Activated CD8-positive, alpha-beta memory T cell treated with anti-CD3 and anti-CD28 coated beads, Interleukin-2, amount 10 ng/mL, durations not matched to agents 7 days and 5 days (primary cell): Measurements from ENCODE around the gene MCM9. TPM values are rescaled to one million over a fixed set of nuclear protein-coding genes. Genes with fewer than 3 reads are reported as not detected.

ENCODE experiments used
- ATAC-seq: fragments of 150-1000 bp; cut with Tn5 transposase; one replicate; pipeline ENCODE4 v1.10.0; 2021; ENCODE audit warnings: moderate library complexity
- CTCF ChIA-PET: fragments of 350-600 bp; sonication (Branson Sonifier 250); formaldehyde crosslinking; loops from one replicate; lab custom pipeline; 2021; ENCODE audit warnings: antibody characterized with exemption; lab: Charles Lee
- DNase-seq: peaks from one replicate; pipeline ENCODE4 v3.0.0-alpha.2; 2020
- H3K27ac Mint-ChIP-seq: one replicate; pipeline ENCODE4 v1.8.0; 2021; ENCODE audit warnings: mild to moderate bottlenecking, mixed read lengths
- H3K27me3 Mint-ChIP-seq: one replicate; pipeline ENCODE4 v1.8.0; 2021; ENCODE audit warnings: mixed read lengths
- H3K36me3 Mint-ChIP-seq: one replicate; pipeline ENCODE4 v1.8.0; 2021; ENCODE audit warnings: mild to moderate bottlenecking, mixed read lengths
- H3K4me1 Mint-ChIP-seq: one replicate; pipeline ENCODE4 v1.8.0; 2021; ENCODE audit warnings: mixed read lengths
- H3K4me3 Mint-ChIP-seq: one replicate; pipeline ENCODE4 v1.8.0; 2021; ENCODE audit warnings: mild to moderate bottlenecking, moderate library complexity, mixed read lengths
- H3K9me3 Mint-ChIP-seq: one replicate; pipeline ENCODE4 v1.8.0; 2022; ENCODE audit warnings: low read depth, mixed read lengths
- total RNA-seq, 2 experiments: library from RNA; stranded (reverse); gene quantifications; one replicate each; pipeline ENCODE4 v1.2.3, GENCODE V29; 2021

The MCM9 gene
- total RNA-seq, 2 experiments from 2014 or later: 19.7 to 25.5 TPM

- H3K4me3 Mint-ChIP-seq: no peak overlapping the region
- DNase-seq (no peak), ATAC-seq (no peak)
- CTCF ChIA-PET: interaction anchor here (0.8 to 2.8 kb wide), 3 partner anchors 10 to 15 kb away, joined by 3 to 11 read pairs (median 3); no protein-coding TSS in a partner anchor
- no peak overlapping the region for H3K27ac Mint-ChIP-seq
- H3K9me3 Mint-ChIP-seq: peaks cover 6% of the 10 kb centered on the region
- H3K36me3 Mint-ChIP-seq: peaks cover 7% of the 10 kb centered on the region
- H3K4me1 Mint-ChIP-seq: peaks cover 15% of the 10 kb centered on the region
- no peaks in the 10 kb centered on the region for H3K27me3 Mint-ChIP-seq
Measured at GRCh38 chr6:118789954-118790353, 145.0 kb downstream of the MCM9 start.

GRCh38 chr6:118789419-118789818, 145.5 kb downstream of the MCM9 start:
- H3K9me3 Mint-ChIP-seq: peaks cover 6% of the 10 kb centered on the region
- ATAC-seq (no peak), DNase-seq (no peak)
- no peak overlapping the region for H3K27ac Mint-ChIP-seq
- CTCF ChIA-PET: interaction anchor here (0.8 to 1.6 kb wide), 3 partner anchors 10 to 224 kb away, joined by 3 read pairs; no protein-coding TSS in a partner anchor
- H3K27me3 Mint-ChIP-seq: no peaks in the 10 kb centered on the region
- peaks cover 15% of the 10 kb centered on the region for H3K4me1 Mint-ChIP-seq
- no peak overlapping the region for H3K4me3 Mint-ChIP-seq
- H3K36me3 Mint-ChIP-seq: peaks cover 7% of the 10 kb centered on the region

DNA sequence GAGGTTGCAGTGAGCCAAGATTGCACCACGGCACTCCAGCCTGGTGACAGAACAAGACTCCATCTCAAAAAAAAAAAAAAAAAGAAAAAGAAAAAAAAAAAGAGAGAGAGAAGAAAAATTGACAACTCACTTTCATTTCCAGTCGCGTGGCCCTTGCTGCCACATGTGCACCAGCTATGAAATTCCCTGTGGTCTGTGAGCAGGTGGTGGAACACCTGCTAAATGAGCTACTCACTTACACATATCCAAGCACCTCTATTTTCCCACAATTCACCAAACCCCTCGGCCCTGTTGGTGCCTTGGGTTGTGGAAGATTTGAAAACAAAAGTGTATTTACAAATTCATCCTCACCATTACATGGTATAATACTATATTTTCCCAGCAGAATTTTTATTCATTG, 146.3 kb downstream of the MCM9 start:
- no peak overlapping the region for H3K4me3 Mint-ChIP-seq

GRCh38 chr6:118787724-118788423, 147.1 kb downstream of the MCM9 start:
- DNase-seq (no peak), ATAC-seq (peak; percentile 63)
- H3K4me1 Mint-ChIP-seq: peaks cover 15% of the 10 kb centered on the region
- H3K9me3 Mint-ChIP-seq: peaks cover 6% of the 10 kb centered on the region
- no peak overlapping the region for H3K27ac Mint-ChIP-seq
- CTCF ChIA-PET: interaction anchor here (0.5 to 1.9 kb wide), 7 partner anchors 9 to 265 kb away, joined by 3 to 6 read pairs (median 3); no protein-coding TSS in a partner anchor
- peaks cover 7% of the 10 kb centered on the region for H3K36me3 Mint-ChIP-seq
- no peak overlapping the region for H3K4me3 Mint-ChIP-seq
- no peaks in the 10 kb centered on the region for H3K27me3 Mint-ChIP-seq

More for the DNA sequence above, 146.3 kb downstream of the MCM9 start:
- H3K4me1 Mint-ChIP-seq: peaks cover 15% of the 10 kb centered on the region
- peaks cover 7% of the 10 kb centered on the region for H3K36me3 Mint-ChIP-seq
- CTCF ChIA-PET: interaction anchor here (1.1 kb wide), 1 partner anchor 223 kb away, joined by 3 read pairs; no protein-coding TSS in a partner anchor
- DNase-seq (no peak), ATAC-seq (no peak)
- H3K27ac Mint-ChIP-seq: no peak overlapping the region
- H3K27me3 Mint-ChIP-seq: no peaks in the 10 kb centered on the region
- H3K9me3 Mint-ChIP-seq: peaks cover 6% of the 10 kb centered on the region

DNA sequence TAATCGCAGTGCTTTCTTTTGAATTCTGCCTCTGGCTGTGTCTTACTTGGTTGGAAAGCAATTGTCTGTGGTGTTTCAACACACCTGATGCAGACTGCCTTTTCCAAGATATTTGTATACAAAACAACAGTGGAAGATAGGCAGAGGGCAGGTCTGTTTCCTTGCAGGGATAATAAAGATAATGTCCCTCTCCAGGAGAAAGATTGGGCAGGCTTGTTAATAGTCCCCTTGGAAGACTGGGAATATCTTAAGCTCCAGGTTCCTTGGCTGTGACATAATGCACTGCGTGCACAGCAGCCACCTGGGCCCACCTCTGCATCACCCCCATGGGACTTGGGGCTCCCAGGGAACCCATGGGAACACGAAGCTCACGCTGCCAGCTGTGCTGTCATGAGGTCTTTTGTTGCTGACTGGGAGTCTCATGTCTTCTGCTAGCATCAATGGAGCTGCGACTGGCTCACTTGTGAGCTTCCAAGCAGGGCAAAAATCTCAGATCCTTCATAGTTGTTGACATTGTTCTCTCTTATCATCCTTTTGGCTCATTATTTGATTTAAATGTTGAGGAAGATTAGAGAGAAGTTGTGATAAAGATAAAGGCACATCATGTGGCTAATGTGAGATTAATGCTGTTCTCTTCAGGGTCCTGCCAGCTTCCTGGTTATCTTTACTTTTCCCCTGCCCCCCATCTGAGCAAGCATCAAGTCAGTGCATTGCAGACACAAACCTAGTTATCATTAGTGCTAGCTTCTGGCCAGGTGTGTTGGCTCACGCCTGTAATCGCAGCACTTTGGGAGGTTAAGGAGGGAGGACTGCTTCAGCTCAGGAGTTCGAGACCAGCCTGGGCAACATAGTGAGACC, 148.1 kb downstream of the MCM9 start:
- Mint-ChIP-seq H3K27ac (no peak overlapping the region), H3K4me3 (no peak overlapping the region), H3K27me3 (no peaks in the 10 kb centered on the region), H3K9me3 (peaks cover 3% of the 10 kb centered on the region), H3K36me3 (peaks cover 6% of the 10 kb centered on the region), H3K4me1 (peaks cover 15% of the 10 kb centered on the region)
- CTCF ChIA-PET: interaction anchor here (0.5 to 1.9 kb wide), 5 partner anchors 10 to 264 kb away, joined by 3 to 6 read pairs (median 3); no protein-coding TSS in a partner anchor
- DNase-seq (no peak), ATAC-seq (no peak)

DNA sequence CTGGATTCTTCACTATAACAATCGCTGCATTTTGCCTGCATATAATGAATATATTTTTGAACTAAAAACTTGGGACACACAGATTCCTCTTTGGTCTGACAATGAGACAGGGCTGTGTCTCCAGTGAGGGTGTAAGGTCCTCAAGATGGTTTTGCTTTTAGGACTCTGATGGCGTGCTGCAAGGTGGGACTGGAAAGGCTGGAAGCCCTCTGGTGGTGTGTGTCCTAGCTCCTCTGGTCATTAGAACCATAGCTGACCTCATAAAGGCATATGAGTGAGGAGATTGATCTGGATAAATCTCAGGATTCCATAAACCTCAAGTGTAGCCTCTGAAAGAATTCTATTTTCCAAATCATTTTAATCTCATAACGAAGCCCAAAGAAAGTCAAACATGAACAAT, 149.4 kb downstream of the MCM9 start:
- CTCF ChIA-PET: interaction anchor here (1.4 kb wide), 1 partner anchor 11 kb away, joined by 3 read pairs; no protein-coding TSS in a partner anchor
- Mint-ChIP-seq H3K4me1 (peaks cover 12% of the 10 kb centered on the region), H3K27me3 (no peaks in the 10 kb centered on the region), H3K4me3 (no peak overlapping the region), H3K36me3 (no peaks in the 10 kb centered on the region), H3K9me3 (no peaks in the 10 kb centered on the region), H3K27ac (no peak overlapping the region)
- no peak for ATAC-seq
- no peak for DNase-seq

GRCh38 chr6:118784641-118785164, 150.3 kb downstream of the MCM9 start:
- no peak for ATAC-seq
- CTCF ChIA-PET: interaction anchor here (1.0 to 1.4 kb wide), 2 partner anchors 10 to 16 kb away, joined by 3 to 7 read pairs; no protein-coding TSS in a partner anchor
- no peaks in the 10 kb centered on the region for H3K36me3 Mint-ChIP-seq

DNA sequence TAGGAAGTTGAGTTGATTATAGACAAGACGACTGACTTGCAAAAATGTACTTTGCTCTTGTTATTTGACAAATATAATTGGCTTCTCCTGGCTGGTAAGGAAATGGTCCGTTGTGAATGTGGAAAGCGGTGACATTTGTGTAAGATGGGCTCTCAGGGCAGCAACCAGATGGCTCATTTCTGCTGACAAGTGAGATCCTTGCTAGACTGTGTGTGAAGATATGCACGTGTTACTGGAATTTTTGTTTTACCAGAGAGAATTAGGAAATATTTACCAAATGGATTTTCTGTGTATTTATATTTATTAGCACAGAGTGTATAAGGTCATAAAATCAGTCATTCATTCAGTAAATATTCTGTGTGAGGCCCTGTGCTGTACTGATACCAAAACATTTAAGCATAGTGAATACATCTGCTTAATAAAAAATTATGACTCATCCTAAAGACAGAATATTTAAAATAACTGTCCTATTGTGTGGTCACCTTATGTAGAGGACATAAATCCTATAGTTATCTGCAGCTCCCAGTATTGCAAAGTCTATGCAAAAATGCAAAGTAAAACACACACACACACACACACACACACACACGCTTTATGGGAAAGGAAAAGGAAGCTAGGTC, 150.9 kb downstream of the MCM9 start:
- Mint-ChIP-seq H3K9me3 (no peaks in the 10 kb centered on the region), H3K4me1 (peaks cover 12% of the 10 kb centered on the region), H3K27ac (no peak overlapping the region), H3K4me3 (no peak overlapping the region), H3K27me3 (peaks cover 6% of the 10 kb centered on the region), H3K36me3 (no peaks in the 10 kb centered on the region)
- DNase-seq: no peak
- CTCF ChIA-PET: interaction anchor here (1.0 to 1.4 kb wide), 2 partner anchors 9 to 16 kb away, joined by 3 to 7 read pairs; no protein-coding TSS in a partner anchor
- no peak for ATAC-seq

More at GRCh38 chr6:118784641-118785164, 150.3 kb downstream of the MCM9 start:
- Mint-ChIP-seq H3K4me3 (no peak overlapping the region), H3K4me1 (peaks cover 12% of the 10 kb centered on the region), H3K27me3 (peaks cover 6% of the 10 kb centered on the region), H3K27ac (no peak overlapping the region), H3K9me3 (no peaks in the 10 kb centered on the region)
- DNase-seq: no peak

DNA sequence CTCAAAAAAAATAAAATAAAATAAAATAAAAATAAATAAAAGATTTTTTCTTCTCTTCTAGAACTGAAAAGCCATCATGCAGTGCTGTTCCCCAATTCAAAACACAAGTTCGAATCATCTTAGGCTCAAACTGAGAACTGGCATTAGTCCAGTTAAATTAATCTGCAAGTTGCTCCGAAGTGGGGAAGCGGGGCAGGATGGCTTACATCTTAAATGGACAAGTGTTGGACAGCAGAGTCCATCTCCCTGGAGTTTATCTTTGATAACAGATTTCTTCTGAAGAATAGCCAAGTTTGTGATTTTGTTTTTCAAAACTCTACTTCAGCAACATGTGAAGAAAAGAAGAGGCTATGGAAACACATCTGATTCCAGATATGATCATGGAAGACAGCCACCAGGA, 152.3 kb downstream of the MCM9 start:
- CTCF ChIA-PET: no interaction called here
- H3K27me3 Mint-ChIP-seq: peaks cover 6% of the 10 kb centered on the region
- DNase-seq (no peak), ATAC-seq (no peak)
- H3K4me1 Mint-ChIP-seq: peaks cover 2% of the 10 kb centered on the region
- H3K36me3 Mint-ChIP-seq: no peaks in the 10 kb centered on the region
- no peak overlapping the region for H3K4me3 Mint-ChIP-seq
- no peak overlapping the region for H3K27ac Mint-ChIP-seq
- H3K9me3 Mint-ChIP-seq: no peaks in the 10 kb centered on the region

DNA sequence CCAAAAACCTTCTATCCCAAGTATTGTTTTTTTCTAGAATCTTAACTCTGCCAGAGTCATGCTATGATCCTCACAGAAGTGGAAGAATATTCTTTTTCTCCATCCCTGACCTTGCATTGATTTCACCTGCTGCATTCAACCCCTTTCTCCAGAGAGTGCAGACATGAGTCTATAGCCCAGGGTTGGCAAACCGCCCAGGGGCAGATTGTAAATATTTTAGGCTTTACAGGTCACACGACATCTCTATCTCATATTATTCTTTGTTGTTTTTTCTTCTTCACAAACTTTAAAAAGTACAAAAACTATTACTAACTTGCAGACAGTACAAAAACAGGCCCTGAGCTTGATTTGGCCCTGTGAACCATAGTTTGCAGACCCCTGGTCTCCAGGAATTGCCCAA, 153.1 kb downstream of the MCM9 start:
- DNase-seq (no peak), ATAC-seq (no peak)
- CTCF ChIA-PET: no interaction called here
- Mint-ChIP-seq H3K36me3 (no peaks in the 10 kb centered on the region), H3K27ac (no peak overlapping the region), H3K4me1 (peaks cover 7% of the 10 kb centered on the region), H3K27me3 (peaks cover 6% of the 10 kb centered on the region), H3K4me3 (no peak overlapping the region), H3K9me3 (no peaks in the 10 kb centered on the region)

GRCh38 chr6:118780668-118781067, 154.3 kb downstream of the MCM9 start:
- Mint-ChIP-seq H3K27ac (no peak overlapping the region), H3K9me3 (no peaks in the 10 kb centered on the region), H3K4me1 (peaks cover 13% of the 10 kb centered on the region), H3K36me3 (no peaks in the 10 kb centered on the region), H3K27me3 (peaks cover 6% of the 10 kb centered on the region), H3K4me3 (no peak overlapping the region)
- ATAC-seq: no peak
- DNase-seq: no peak
- CTCF ChIA-PET: interaction anchor here (1.2 to 1.7 kb wide), 3 partner anchors 11 to 496 kb away, joined by 4 to 5 read pairs (median 4); no protein-coding TSS in a partner anchor

DNA sequence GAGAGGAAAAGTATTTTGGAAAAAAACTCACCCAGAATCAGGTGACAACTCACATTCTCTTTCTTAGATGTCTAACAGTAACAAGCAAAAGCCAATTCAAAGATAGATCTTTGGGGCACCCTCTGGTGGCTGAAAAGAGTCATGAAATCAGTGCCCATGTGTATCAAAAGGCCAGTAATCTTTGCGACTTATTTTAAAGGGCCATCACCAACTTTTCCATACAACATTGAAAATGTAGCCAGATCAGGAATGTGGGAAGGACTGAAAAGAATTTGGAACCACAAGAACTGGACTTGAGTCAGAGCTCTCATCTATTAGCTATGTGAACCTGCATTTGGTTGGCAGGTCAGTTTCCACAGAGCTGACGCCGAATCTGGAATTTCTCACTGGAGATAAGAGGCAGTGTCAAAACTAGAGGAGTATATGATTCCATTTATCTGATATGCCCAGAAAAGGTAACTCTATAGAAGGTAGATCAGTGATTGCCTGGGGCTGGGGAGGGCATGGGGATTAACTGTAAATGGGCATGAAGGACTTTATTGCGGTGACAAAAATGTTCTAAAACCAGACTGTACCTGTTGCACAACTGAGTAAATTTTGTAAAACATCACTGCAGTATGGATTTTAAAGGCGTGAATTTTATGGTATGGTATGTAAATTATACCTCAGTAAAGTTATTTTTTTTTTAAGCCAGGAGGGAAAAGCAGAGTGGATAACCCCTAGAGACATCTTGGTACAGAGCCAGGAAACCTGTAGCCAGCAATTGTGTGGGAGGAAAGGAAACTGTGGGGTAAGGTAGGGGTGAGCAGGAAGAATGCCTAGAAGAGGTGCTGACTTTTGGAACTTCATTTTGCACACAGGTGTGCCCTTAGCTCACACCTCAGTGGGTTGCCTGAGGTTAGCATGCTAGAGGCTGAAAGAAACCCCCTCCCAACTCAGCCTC, 158.1 kb downstream of the MCM9 start:
- ATAC-seq (peak; percentile 87), DNase-seq (peak; percentile 78)
- no peaks in the 10 kb centered on the region for H3K9me3 Mint-ChIP-seq
- H3K4me1 Mint-ChIP-seq: peaks cover 13% of the 10 kb centered on the region
- no peak overlapping the region for H3K4me3 Mint-ChIP-seq
- H3K27ac Mint-ChIP-seq: no peak overlapping the region
- no peaks in the 10 kb centered on the region for H3K36me3 Mint-ChIP-seq
- CTCF ChIA-PET: interaction anchor here (0.5 to 2.1 kb wide), 8 partner anchors 7 to 212 kb away, joined by 3 to 11 read pairs (median 4); no protein-coding TSS in a partner anchor
- H3K27me3 Mint-ChIP-seq: peaks cover 6% of the 10 kb centered on the region
